Naive thymus-derived CD4-positive, alpha-beta T cell (primary cell): Measurements from ENCODE around the gene RAD54L. TPM values are rescaled to one million over a fixed set of nuclear protein-coding genes. Genes with fewer than 3 reads are reported as not detected.

Experiments used
- ATAC-seq: fragments of 150-1000 bp; cut with Tn5 transposase; 2 replicates; pipeline ENCODE4 v1.10.0; 2021; ENCODE audit warnings: mild to moderate bottlenecking, moderate library complexity
- CTCF ChIA-PET: fragments of 350-600 bp; sonication (Branson Sonifier 250); formaldehyde crosslinking; loops from one replicate; lab custom pipeline; 2021; ENCODE audit warnings: antibody characterized with exemption; lab: Charles Lee
- POLR2A ChIA-PET: fragments of 350-600 bp; sonication (Branson Sonifier 250); formaldehyde crosslinking; loops from one replicate; lab custom pipeline; 2021; ENCODE audit warnings: antibody characterized with exemption, inconsistent platforms; lab: Charles Lee
- DNase-seq, 9 donors: peaks; one replicate each; pipeline versions ENCODE4 v3.0.0 to v3.0.0-alpha.2; 2020 to 2022; ENCODE audit warnings: mixed read lengths in 1 of 9
- H3K27ac ChIP-seq: one replicate; pipeline ENCODE4 v1.7.0; 2013; ENCODE audit warnings: mild to moderate bottlenecking, low read depth, low read length, moderate library complexity
- H3K27me3 ChIP-seq, 2 donors: one replicate each; pipeline ENCODE4 v1.7.0; 2013; ENCODE audit warnings: low read length in 2 of 2, mild to moderate bottlenecking in 2 of 2, moderate library complexity in 2 of 2; ENCODE audit not compliant: control insufficient read depth in 2 of 2, insufficient read depth in 2 of 2
- H3K36me3 ChIP-seq, 3 experiments: 1 replicate in 2 of 3; 2 replicates in 1 of 3; pipeline ENCODE4 v1.7.0; 2013; ENCODE audit warnings: low read length in 3 of 3, mild to moderate bottlenecking in 3 of 3, moderate library complexity in 1 of 3; ENCODE audit not compliant: insufficient read depth in 3 of 3, control insufficient read depth in 2 of 3
- H3K4me1 ChIP-seq, 2 donors: one replicate each; pipeline ENCODE4 v1.7.0; 2013; ENCODE audit warnings: low read length in 2 of 2, mild to moderate bottlenecking in 2 of 2, moderate library complexity in 1 of 2; ENCODE audit not compliant: control insufficient read depth in 2 of 2, insufficient read depth in 2 of 2
- H3K4me3 ChIP-seq: 2 replicates; pipeline ENCODE4 v1.7.0; 2013; ENCODE audit warnings: mild to moderate bottlenecking, low read length
- H3K9me3 ChIP-seq, 3 experiments: 1 replicate in 2 of 3; 2 replicates in 1 of 3; pipeline ENCODE4 v1.7.0; 2013; ENCODE audit warnings: low read length in 3 of 3; ENCODE audit not compliant: control insufficient read depth in 2 of 3
- H3K27ac Mint-ChIP-seq, 9 donors: one replicate each; pipeline ENCODE4 v1.8.0; 2020 to 2022; ENCODE audit warnings: mixed read lengths in 9 of 9, mild to moderate bottlenecking in 8 of 9, moderate library complexity in 5 of 9, inconsistent platforms in 2 of 9
- H3K27me3 Mint-ChIP-seq, 5 donors: one replicate each; pipeline ENCODE4 v1.8.0; 2021 to 2022; ENCODE audit warnings: mixed read lengths in 5 of 5, mild to moderate bottlenecking in 1 of 5
- H3K36me3 Mint-ChIP-seq, 5 donors: one replicate each; pipeline ENCODE4 v1.8.0; 2020 to 2022; ENCODE audit warnings: mixed read lengths in 5 of 5, mild to moderate bottlenecking in 3 of 5, inconsistent platforms in 1 of 5
- H3K4me1 Mint-ChIP-seq, 7 donors: one replicate each; pipeline ENCODE4 v1.8.0; 2020 to 2022; ENCODE audit warnings: mixed read lengths in 7 of 7, mild to moderate bottlenecking in 3 of 7, inconsistent platforms in 1 of 7
- H3K4me3 Mint-ChIP-seq, 10 donors: one replicate each; pipeline ENCODE4 v1.8.0; 2020 to 2022; ENCODE audit warnings: mild to moderate bottlenecking in 10 of 10, mixed read lengths in 10 of 10, moderate library complexity in 6 of 10, inconsistent platforms in 2 of 10
- H3K9me3 Mint-ChIP-seq, 11 donors: one replicate each; pipeline ENCODE4 v1.8.0; 2020 to 2022; ENCODE audit warnings: mixed read lengths in 11 of 11, mild to moderate bottlenecking in 4 of 11, inconsistent platforms in 1 of 11, moderate library complexity in 1 of 11
- intact Hi-C, 2 donors: fragments of 100-400 bp; cut with micrococcal nuclease; formaldehyde crosslinking; loops; one replicate each; pipeline ENCODE4 v1.15.1; 2023
- polyA plus RNA-seq, 2 donors: library from polyadenylated mRNA; unstranded; fragments of 300-500 nt; fragmentation: Illumina TruSeq; gene quantifications; one replicate each; pipeline ENCODE4 v1.2.3, GENCODE V29; 2021
- total RNA-seq, 6 experiments: library from RNA in 5 of 6; stranded (reverse) in 5 of 6; gene quantifications; 1 replicate in 5 of 6; 2 replicates in 1 of 6; pipeline ENCODE4 v1.2.3 and lab custom pipeline; 2021 to 2026

Gene RAD54L
- total and polyA plus RNA-seq, 7 experiments from 2014 or later, result 0.94 to 31.9 (median 1.7) TPM; not detected in 1

GRCh38 chr1:46277658-46278373 lies 30.3 kb downstream of the RAD54L start:
- Mint-ChIP-seq H3K4me3 (no peak overlapping the region), H3K4me1 (peaks cover 0 to 9% (median 0%) of the 10 kb centered on the region in 7 donors), H3K27ac (peak overlapping the region in 1 of 9 donors; percentile 20), H3K9me3 (no peaks in the 10 kb centered on the region), H3K36me3 (peaks cover 0 to 39% (median 0%) of the 10 kb centered on the region in 5 donors), H3K27me3 (no peaks in the 10 kb centered on the region)
- Histone ChIP-seq H3K9me3 (no peaks in the 10 kb centered on the region), H3K36me3 (peaks cover 0 to 42% (median 0%) of the 10 kb centered on the region in 3 experiments), H3K4me3 (no peak overlapping the region), H3K27ac (no peak overlapping the region), H3K27me3 (no peaks in the 10 kb centered on the region), H3K4me1 (no peaks in the 10 kb centered on the region)
- POLR2A ChIA-PET, result interaction anchor here (1.0 kb wide), 1 partner anchor 25 kb away, joined by 4 read pairs; no protein-coding TSS in a partner anchor
- CTCF ChIA-PET, result no interaction called here
- ATAC-seq, result no peak
- DNase-seq, result no peak
- intact Hi-C loops, result no loop called here

DNA sequence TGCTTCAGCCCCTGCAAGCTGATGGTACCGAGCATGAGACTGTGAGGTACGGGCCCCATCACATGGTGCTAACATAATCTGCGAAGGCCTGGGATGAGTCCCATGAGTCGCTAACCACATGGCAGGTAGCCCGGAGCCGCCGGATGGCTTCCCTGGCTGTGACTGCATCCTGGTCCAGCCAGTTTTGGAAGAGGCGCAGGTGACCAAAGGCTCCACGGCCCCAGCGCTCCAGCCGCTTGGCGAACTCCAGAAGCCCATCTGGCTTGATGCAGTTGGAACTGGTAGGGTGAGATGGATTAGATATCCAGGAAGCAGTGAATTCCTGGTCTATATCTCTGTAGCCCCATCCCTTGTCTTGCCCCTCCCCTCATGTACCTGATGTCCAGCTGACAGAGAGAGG lies 31.2 kb downstream of the RAD54L start:
- Histone ChIP-seq H3K27me3 (no peaks in the 10 kb centered on the region), H3K27ac (no peak overlapping the region), H3K4me3 (no peak overlapping the region), H3K36me3 (peaks cover 0 to 42% (median 0%) of the 10 kb centered on the region in 3 experiments), H3K4me1 (no peaks in the 10 kb centered on the region), H3K9me3 (no peaks in the 10 kb centered on the region)
- ATAC-seq (no peak), DNase-seq (no peak)
- POLR2A ChIA-PET, result no interaction called here
- Mint-ChIP-seq H3K9me3 (no peaks in the 10 kb centered on the region), H3K4me3 (no peak overlapping the region), H3K27me3 (no peaks in the 10 kb centered on the region), H3K4me1 (peaks cover 0 to 9% (median 3%) of the 10 kb centered on the region in 7 donors), H3K36me3 (peaks cover 0 to 41% (median 7%) of the 10 kb centered on the region in 5 donors), H3K27ac (no peak overlapping the region)
- intact Hi-C loops, result no loop called here
- CTCF ChIA-PET, result no interaction called here

- Histone ChIP-seq H3K9me3 (no peaks in the 10 kb centered on the region), H3K4me3 (no peak overlapping the region), H3K27ac (no peak overlapping the region), H3K36me3 (peaks cover 0 to 53% (median 4%) of the 10 kb centered on the region in 3 experiments), H3K4me1 (no peaks in the 10 kb centered on the region), H3K27me3 (no peaks in the 10 kb centered on the region)
- Mint-ChIP-seq H3K4me1 (peaks cover 0 to 9% (median 6%) of the 10 kb centered on the region in 7 donors), H3K27ac (no peak overlapping the region), H3K36me3 (peaks cover 0 to 35% (median 7%) of the 10 kb centered on the region in 5 donors), H3K9me3 (no peaks in the 10 kb centered on the region), H3K4me3 (no peak overlapping the region), H3K27me3 (no peaks in the 10 kb centered on the region)
- ChIA-PET CTCF (no interaction called here), POLR2A (interaction anchor here (0.7 kb wide), 1 partner anchor 28 kb away, joined by 3 read pairs; no protein-coding TSS in a partner anchor)
- ATAC-seq (no peak), DNase-seq (no peak)
- intact Hi-C loops, result loop anchor here in 1 of 2 donors (10.0 kb wide), 1 partner anchor 65 kb away; the partner anchor contains the start of gene NSUN4
Measured at GRCh38 chr1:46280092-46280491, 32.5 kb downstream of the RAD54L start.

DNA sequence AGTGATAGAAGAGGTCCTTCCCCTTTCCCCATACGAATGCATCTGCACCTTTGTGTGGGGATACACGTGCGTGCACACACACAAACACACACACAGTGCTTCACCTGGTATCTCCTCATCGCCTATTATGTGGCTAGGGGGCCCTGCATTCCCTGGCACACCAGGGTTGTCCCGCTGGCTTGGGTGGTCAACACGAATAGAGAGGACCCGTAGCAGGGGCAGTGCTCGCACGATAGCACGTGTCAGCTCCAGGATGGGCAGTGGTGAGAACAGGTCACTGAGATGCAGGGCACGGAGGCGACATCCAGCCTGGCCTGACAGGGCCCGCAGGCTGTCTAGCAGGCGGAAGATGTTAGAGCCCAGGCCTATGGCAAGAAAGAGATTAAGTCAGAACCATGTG lies 33.5 kb downstream of the RAD54L start:
- no peak for DNase-seq
- Histone ChIP-seq H3K9me3 (no peaks in the 10 kb centered on the region), H3K27ac (no peak overlapping the region), H3K36me3 (peaks cover 0 to 61% (median 4%) of the 10 kb centered on the region in 3 experiments), H3K27me3 (no peaks in the 10 kb centered on the region), H3K4me3 (no peak overlapping the region), H3K4me1 (no peaks in the 10 kb centered on the region)
- no peaks in the 10 kb centered on the region for H3K9me3 Mint-ChIP-seq
- peaks cover 0 to 29% (median 7%) of the 10 kb centered on the region in 5 donors for H3K36me3 Mint-ChIP-seq
- H3K4me1 Mint-ChIP-seq, result peaks cover 3 to 15% (median 5%) of the 10 kb centered on the region in 7 donors
- POLR2A ChIA-PET, result interaction anchor here (1.1 kb wide), 1 partner anchor 10 kb away, joined by 3 read pairs; no protein-coding TSS in a partner anchor
- intact Hi-C loops, result loop anchor here in 1 of 2 donors (10.0 kb wide), 1 partner anchor 64 kb away; the partner anchor contains the start of gene NSUN4
- ATAC-seq, result no peak
- no peaks in the 10 kb centered on the region for H3K27me3 Mint-ChIP-seq
- CTCF ChIA-PET, result no interaction called here
- H3K27ac Mint-ChIP-seq, result peak overlapping the region in 1 of 9 donors; percentile 90
- no peak overlapping the region for H3K4me3 Mint-ChIP-seq

DNA sequence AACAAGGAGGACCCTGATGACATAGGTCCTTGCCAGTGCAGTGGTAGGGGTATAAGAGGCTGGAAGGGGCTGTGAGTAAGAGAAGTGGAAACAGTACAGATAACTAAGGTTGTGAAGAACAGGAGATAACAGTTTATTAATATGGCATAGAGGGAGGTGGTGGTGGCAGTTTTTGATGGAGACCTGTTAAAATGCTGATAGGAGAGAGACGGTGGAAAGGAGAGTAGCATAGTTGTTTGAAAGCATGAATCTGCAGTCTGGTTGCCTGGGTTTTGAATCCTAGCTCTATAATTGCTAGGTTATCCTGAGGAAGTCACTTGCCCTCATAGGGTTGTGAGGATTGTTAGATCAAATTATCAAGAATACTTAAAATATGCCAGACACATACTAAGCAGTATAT lies 36.5 kb downstream of the RAD54L start:
- Mint-ChIP-seq H3K27me3 (no peaks in the 10 kb centered on the region), H3K27ac (peak overlapping the region in 5 of 9 donors; percentile 4 to 80 (median 36)), H3K4me1 (peaks cover 4 to 33% (median 16%) of the 10 kb centered on the region in 7 donors), H3K36me3 (peaks cover 3 to 28% (median 7%) of the 10 kb centered on the region in 5 donors), H3K9me3 (no peaks in the 10 kb centered on the region), H3K4me3 (no peak overlapping the region)
- DNase-seq (no peak), ATAC-seq (no peak)
- no peaks in the 10 kb centered on the region for H3K27me3 ChIP-seq
- H3K9me3 ChIP-seq, result no peaks in the 10 kb centered on the region
- H3K4me1 ChIP-seq, result no peaks in the 10 kb centered on the region
- ChIA-PET CTCF (interaction anchor here (1.2 to 1.5 kb wide), 2 partner anchors 10 to 39 kb away, joined by 3 to 5 read pairs; no protein-coding TSS in a partner anchor), POLR2A (interaction anchor here (1.0 to 1.3 kb wide), 2 partner anchors 14 to 21 kb away, joined by 3 to 4 read pairs; no protein-coding TSS in a partner anchor)
- H3K4me3 ChIP-seq, result no peak overlapping the region
- H3K27ac ChIP-seq, result no peak overlapping the region
- intact Hi-C loops, result loop anchor here in 1 of 2 donors (10.0 kb wide), 1 partner anchor 61 kb away; the partner anchor contains the start of gene NSUN4
- peaks cover 0 to 51% (median 4%) of the 10 kb centered on the region in 3 experiments for H3K36me3 ChIP-seq

GRCh38 chr1:46284597-46285564 lies 37.3 kb downstream of the RAD54L start:
- ChIA-PET POLR2A (interaction anchor here (1.3 kb wide), 1 partner anchor 13 kb away, joined by 4 read pairs; no protein-coding TSS in a partner anchor), CTCF (interaction anchor here (1.2 to 1.5 kb wide), 2 partner anchors 9 to 40 kb away, joined by 3 to 5 read pairs; no protein-coding TSS in a partner anchor)
- Histone ChIP-seq H3K4me1 (no peaks in the 10 kb centered on the region), H3K36me3 (peaks cover 0 to 43% (median 4%) of the 10 kb centered on the region in 3 experiments), H3K27me3 (no peaks in the 10 kb centered on the region), H3K4me3 (no peak overlapping the region), H3K9me3 (no peaks in the 10 kb centered on the region), H3K27ac (no peak overlapping the region)
- Mint-ChIP-seq H3K4me1 (peaks cover 4 to 36% (median 16%) of the 10 kb centered on the region in 7 donors), H3K27ac (peak overlapping the region in 3 of 9 donors; percentile 34 to 56 (median 41)), H3K27me3 (no peaks in the 10 kb centered on the region), H3K4me3 (no peak overlapping the region), H3K9me3 (no peaks in the 10 kb centered on the region), H3K36me3 (peaks cover 4 to 33% (median 9%) of the 10 kb centered on the region in 5 donors)
- DNase-seq (no peak), ATAC-seq (no peak)
- intact Hi-C loops, result loop anchor here in 1 of 2 donors (10.0 kb wide), 1 partner anchor 60 kb away; the partner anchor contains the start of gene NSUN4
